22Rv1 (cell line): Measurements from ENCODE around the gene BCL2L11.

Source experiments
- H3K27ac ChIP-seq: fragments of 450-650 bp; 2 replicates; pipeline ENCODE4 v1.5.1; 2017
- CTCF ChIP-seq: fragments of 450-650 bp; IDR thresholded peaks from 2 replicates; pipeline ENCODE4 v1.5.1; 2017; ENCODE audit warnings: mild to moderate bottlenecking
- ZFX ChIP-seq: fragments of 450-650 bp; IDR thresholded peaks from 2 replicates; pipeline ENCODE4 v1.6.1; 2017; ENCODE audit warnings: antibody characterized with exemption, borderline replicate concordance

Gene BCL2L11

GRCh38 chr2:111165084-111165483 is 44.4 kb downstream of the BCL2L11 start:
- H3K27ac ChIP-seq = no peak overlapping the region
- TF ChIP-seq ZFX = no peak
- no peak for TF ChIP-seq CTCF

GRCh38 chr2:111166115-111166514 is 45.4 kb downstream of the BCL2L11 start:
- no peak overlapping the region for H3K27ac ChIP-seq
- TF ChIP-seq ZFX = no peak
- no peak for TF ChIP-seq CTCF

GRCh38 chr2:111167076-111167862 is 46.6 kb downstream of the BCL2L11 start:
- no peak for TF ChIP-seq CTCF
- no peak for TF ChIP-seq ZFX
- H3K27ac ChIP-seq = no peak overlapping the region

GRCh38 chr2:111167863-111168162 is 47.1 kb downstream of the BCL2L11 start:
- no peak for TF ChIP-seq CTCF
- TF ChIP-seq ZFX = no peak
- H3K27ac ChIP-seq = no peak overlapping the region

- TF ChIP-seq ZFX (no peak), CTCF (no peak)
- H3K27ac ChIP-seq = no peak overlapping the region
These were observed 48.0 kb downstream of the BCL2L11 start for GRCh38 chr2:111168528-111169239.

GRCh38 chr2:111169268-111169667 is 48.6 kb downstream of the BCL2L11 start:
- no peak overlapping the region for H3K27ac ChIP-seq
- TF ChIP-seq CTCF = no peak
- no peak for TF ChIP-seq ZFX

- TF ChIP-seq ZFX (no peak), CTCF (no peak)
- no peak overlapping the region for H3K27ac ChIP-seq
These were observed 49.2 kb downstream of the BCL2L11 start for GRCh38 chr2:111169924-111170323.
